SH-SY5Y (cell line): ENCODE data around the gene NIBAN1.

Experiments
- GATA2 ChIP-seq: IDR thresholded peaks from 2 replicates; pipeline ENCODE4 v1.6.1; 2011; ENCODE audit warnings: mild to moderate bottlenecking, low read depth, low read length
- GATA3 ChIP-seq: IDR thresholded peaks from 2 replicates; pipeline ENCODE4 v1.6.1; 2011; ENCODE audit warnings: low read depth, mild to moderate bottlenecking, low read length, moderate library complexity

The NIBAN1 gene

DNA sequence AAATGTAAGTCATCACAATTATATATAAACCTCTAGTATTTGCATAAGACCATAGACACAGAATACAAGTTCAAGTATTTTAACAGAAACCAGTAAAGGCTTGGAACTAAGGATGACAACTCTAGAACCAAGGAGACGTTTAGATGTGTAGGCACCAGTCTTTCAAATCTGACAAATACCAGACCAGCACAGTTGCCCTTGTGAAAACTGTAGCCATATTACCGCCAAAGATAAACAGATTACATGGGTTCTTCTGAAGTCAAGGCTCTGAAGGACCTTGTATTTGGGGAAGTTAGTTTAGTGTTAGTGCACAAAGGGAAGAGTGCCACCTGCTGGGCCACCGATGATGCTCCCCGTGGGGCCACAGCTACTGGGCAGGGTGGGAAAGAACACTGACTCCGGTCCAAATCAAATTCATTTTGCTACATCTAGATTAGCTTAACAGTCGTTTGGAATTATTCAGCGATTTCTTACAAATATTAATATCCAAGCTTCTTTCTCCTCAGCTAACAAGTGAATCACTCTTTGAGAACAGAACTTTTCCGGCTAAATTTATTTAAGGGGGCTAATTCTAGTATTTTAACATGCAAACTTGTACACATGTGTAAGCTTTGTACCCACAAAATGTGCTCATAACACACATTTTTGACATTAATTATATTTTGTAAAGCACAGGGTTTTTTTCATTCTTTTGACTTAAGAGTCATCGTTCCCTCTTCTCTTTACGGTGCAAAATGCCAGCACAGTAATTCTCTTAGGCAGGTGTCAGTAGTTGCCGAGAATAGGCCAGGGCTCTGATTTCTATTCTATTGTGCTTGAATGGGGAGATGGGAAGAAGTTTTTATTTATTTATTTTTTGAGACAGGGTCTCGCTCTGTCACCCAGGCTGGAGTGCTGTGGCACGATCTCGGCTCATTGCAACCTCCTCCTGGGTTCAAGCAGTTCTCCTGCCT is 8.0 kb upstream of the NIBAN1 start:
- no peak for TF ChIP-seq GATA3
- TF ChIP-seq GATA2: no peak

DNA sequence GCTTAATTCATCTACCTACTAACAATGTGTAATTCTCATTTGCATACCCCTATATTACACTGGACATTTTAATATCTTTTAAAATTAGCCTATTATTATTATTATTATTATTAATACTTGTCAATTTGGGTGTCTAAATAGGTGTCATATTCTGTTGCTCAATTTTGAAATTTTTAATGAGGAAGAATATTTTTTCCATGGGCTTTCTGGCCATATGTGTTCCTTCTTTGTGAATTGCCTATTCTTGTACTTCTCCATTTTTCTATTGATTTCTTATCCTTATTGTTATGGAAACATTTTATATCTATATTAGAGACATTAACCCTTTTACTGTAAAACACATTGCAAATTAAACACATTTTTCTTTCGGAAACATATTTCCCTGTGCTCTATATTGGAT is 6.4 kb upstream of the NIBAN1 start:
- no peak for TF ChIP-seq GATA3
- TF ChIP-seq GATA2: no peak

DNA sequence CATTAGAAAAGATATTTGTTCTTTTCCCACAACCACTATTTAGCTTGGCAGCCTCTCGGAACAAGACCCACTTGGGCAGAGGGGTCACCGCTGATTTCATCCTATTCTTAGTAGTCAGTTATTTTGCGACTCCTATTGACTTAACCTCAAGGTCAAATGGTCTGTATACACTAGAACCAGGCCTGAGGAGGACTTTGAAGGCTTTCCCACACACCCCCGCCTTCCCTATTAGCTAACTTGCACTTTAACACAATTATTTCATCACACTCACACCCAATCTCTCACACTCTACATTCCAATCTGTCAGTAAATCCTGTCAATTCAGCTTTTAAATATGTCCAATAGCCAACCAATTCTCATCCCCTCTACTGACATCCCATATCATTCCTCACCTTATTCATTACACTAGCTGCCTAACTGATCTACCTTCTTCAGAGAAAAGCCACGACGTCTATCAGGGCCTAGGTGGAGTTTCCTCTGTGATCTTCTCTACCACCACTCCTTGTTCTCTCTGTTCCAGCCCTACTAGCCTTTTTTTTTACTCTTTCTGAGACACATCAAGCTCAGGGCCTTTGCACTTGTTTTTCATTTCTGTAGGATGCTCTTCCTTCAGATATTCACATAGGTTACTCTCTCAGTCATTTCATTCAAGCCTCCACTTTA is 1.0 kb upstream of the NIBAN1 start:
- TF ChIP-seq GATA3 (no peak), GATA2 (no peak)

DNA sequence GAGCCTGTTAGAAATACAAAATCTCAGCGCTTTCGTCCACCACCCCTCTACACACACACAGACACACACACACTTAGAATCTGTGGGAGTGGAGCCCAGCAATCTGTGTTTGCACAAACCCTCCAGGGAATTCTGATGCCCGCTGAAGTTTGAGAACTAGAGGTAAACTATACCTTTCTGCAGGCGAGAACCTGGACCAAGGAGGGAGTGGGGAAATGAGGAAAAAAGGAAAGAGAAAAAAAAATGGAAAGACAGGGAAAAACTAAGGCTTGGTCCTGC is 468 bp upstream of the NIBAN1 start:
- TF ChIP-seq GATA2 (no peak), GATA3 (no peak)

DNA sequence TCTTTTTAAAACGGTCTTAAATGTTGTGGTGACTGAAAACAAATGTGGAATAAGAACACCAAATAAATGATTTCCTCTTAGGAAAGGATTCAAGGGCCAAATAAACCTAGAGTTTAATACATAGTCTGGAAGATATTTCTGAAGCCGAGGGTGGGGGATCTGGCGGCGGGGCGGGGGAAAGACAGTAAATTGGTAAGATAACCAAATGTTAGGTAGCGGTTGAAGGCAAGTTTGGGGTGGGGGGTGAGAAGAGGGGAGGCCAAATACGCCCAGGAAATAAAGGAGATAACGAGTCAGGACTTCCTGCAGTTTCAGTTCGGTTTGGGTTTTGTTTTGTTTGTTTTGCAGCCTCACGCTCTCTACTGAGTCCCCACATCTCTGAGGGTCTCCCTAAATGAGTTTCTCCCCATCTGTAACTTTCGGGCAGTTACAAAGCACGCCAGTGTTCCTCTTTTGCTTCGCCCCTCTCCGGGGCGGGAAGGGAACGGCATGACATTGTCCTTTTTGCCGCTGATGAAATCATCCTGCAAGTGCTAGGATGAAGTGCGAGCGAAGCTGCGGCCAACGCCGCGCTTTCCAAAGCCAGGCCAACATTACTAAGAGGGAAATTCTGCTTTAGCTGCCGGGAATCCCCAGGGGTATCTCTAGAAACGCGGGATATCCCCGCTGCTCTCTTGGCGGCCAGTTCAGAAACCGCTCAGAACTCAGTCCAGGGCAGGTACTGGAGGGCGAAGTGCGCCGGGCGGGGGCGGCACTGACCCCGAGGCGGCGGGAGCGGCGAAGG is 844 bp downstream of the NIBAN1 start:
- no peak for TF ChIP-seq GATA3
- TF ChIP-seq GATA2: no peak

DNA sequence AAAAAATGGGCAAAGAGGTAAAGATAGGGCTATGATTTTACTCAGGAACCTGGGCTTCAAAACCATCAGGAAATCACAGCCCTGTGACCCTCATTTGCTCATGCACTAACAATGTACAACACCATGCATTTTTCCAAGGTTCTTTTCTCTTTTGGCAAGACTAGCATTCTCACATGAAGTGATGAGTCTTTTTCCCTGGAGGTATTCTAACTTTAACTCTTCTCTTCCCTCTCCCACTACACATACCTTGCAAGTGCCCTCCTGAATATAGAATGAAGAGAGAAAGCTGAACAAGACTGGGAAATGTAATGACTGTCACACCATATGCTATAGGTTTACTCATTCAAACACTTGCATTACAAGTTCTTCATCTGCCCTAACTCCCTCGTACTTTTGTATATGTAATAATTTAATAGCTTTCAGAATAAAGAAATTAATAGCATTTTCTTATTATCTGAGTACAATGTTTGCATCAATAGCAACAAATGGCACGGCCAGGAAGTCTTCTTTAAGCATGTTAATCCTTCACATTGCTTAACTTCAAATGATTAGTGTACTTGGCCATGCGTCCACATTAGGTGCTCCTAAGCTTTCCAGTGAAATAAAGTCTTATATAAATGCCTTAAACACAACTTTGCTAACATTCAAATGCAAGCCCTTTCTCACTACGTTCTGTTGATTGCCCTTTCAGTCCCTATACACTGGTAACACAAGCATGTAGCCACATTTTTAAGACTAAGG is 1.8 kb downstream of the NIBAN1 start:
- no peak for TF ChIP-seq GATA3
- no peak for TF ChIP-seq GATA2

DNA sequence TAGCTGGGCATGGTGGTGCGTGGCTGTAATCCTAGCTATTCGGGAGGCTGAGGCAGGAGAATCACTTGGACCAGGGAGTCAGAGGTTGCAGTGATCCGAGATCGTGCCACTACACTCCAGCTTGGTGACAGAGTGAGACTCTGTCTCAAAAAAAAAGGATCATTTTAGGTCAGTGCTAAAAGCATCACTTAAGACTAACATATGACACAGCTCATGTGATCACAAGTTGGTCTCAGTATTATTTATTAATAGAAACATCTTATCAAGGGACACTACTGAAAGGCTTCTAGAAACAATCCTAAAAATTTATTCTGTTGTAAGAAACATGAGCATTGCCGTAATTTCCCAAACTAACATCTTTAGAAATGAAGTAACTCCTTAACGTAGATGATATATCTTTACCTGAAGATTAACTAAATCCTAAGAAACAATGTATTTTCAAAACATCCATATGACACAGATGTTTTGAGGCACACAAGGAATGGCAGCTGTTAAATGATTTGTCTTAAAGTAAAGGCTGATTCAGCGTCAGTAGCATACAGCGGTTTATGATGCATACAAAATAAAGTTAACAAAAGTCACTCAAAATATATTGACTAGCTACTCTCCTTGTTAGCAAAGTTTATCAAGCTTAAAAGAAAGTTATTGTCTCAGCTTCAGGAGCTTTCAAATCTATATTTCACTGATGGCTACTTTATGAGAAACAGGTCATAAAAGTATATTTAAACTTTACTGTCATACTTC is 2.6 kb downstream of the NIBAN1 start:
- TF ChIP-seq GATA3 (no peak), GATA2 (no peak)

DNA sequence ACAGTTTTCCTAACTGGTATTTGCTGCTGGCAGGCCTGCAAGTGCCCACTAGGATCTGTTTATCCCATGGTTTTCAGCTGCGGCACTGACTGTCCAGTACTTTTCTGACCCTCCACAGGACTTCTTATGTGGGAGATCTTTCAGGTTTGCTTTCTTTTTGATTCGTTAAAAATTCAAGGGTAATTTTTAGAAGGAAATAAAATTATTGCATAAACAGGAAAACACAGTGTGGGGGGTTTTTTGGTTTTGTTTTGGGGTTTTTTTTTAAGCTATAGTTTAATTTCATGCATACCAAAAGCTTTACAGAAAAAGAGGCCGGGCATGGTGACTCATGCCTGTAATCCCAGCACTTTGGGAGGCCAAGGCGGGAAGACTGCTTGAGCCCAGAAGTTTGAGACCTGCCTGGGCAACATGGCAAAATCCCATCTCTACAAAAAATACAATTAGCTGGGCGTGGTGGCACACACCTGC is 3.6 kb downstream of the NIBAN1 start:
- TF ChIP-seq GATA3 (no peak), GATA2 (no peak)

DNA sequence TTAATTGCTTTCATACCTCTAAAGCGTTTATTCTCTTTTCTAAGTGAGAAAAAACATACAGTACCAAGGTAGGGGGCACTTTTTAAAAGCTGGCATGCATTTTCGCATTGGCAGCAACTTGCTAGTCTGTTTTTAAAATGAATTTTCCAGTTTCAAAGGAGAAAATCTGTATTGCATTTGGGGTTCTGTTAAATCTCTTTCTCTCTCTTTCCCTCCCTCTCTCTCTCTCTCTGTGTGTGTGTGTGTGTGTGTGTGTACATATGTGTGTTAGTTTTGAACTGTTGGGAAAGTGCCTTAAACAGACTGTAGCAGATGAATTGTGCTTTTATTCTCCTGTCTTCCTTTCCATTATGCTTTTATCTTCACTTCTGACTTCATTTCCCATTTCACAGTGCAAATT is 7.3 kb downstream of the NIBAN1 start:
- TF ChIP-seq GATA3 (no peak), GATA2 (no peak)

DNA sequence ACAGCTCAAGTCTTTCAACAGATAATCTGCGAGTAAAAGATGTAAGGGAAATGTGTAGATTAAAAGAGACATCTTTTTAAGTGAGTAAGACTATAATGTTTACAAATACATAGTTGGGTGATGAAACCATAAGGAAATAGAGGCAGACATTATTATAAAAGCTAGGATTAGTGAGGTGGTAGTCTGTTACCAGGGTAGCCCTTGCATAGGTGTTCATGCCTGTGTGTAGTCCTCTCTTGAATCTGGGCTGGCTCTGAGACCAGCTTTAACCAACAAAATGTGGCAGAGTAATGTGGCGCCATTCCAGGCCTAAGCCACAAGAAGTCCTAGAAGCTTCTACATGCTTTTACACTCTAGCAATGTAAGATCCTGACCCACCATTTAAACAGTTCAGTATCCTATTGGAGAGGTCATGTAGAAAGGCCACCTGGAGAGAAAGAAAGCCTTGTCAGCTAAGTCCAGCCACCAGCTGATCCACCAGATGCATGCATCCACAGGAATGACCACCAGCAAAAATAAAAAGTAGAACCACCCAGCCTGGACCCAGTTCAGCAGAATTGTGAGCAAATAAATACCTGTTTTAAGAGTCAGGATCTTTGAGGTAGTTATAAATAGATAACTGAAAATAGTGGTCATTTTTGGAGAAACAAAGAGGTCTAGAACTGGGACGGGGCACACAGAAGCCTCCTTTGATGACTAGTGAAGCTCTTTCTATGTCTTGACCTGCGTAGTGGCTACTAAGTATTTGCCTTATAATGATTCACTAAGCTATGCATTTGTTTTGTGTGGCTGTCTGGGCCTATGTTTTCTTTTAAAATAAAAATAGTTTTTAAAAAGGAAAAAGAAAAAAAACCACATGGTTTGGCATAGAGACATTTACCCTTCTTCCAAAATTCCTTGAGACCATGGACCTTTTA is 8.1 kb downstream of the NIBAN1 start:
- TF ChIP-seq GATA3 (no peak), GATA2 (no peak)

DNA sequence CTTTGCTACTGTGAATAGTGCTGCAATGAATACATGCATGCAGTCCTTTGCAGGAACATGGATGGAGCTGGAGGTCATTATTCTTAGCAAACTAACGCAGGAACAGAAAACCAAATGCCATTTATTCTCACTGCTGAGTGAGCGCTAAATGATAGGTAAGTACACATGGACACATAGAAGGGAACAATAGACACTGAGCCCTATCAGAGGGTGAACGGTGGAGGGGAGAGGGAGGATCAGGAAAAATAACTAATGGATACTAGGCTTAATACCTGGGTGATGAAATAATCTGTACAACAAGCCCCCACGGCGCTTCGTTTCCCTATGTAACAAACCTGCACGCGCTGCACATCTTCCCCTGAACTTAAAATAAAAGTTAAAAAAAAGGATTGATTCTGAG is 8.9 kb downstream of the NIBAN1 start:
- no peak for TF ChIP-seq GATA2
- no peak for TF ChIP-seq GATA3

DNA sequence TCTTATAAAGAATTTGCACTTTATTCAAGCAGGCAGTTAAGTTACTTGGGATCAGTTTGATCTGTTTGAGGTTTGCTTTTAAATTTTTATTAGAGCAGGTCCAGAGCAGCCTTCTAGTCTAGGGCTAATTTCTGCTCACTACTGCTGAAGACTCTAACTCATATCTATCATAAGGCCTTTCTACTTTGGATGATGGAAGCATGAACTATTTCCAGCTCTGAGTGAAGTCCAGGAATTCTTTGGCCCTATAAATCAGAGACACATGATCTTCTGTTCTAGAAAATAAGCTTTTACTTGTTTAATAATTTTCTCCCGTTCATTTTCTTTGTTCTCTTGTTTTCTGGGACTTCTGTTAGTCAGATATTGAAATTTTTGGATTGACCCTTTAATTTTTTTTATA is 14.7 kb downstream of the NIBAN1 start:
- TF ChIP-seq GATA2: no peak
- TF ChIP-seq GATA3: no peak
